HCT116 (cell line): Measurements from ENCODE around the gene CRIP1. TPM values are rescaled to one million over a fixed set of nuclear protein-coding genes. Genes with fewer than 3 reads are reported as not detected.

Source experiments
- ATAC-seq: fragments of 200-7000 bp; cut with Tn5 transposase; 2 replicates; pipeline ENCODE4 v1.9.1; 2020; ENCODE audit warnings: mild to moderate bottlenecking, moderate library complexity
- BruUV-seq: library from RNA; stranded (reverse); fragments of 400-500 nt; replicated peaks from 2 replicates; lab custom pipeline; 2021; lab: Mats Ljungman, UMichigan
- CTCF ChIA-PET: fragments of 300-600 bp; sonication (Branson Sonifier 250); formaldehyde crosslinking; loops from one replicate; lab custom pipeline; 2021; ENCODE audit warnings: antibody characterized with exemption; lab: Charles Lee
- POLR2A ChIA-PET: fragments of 300-600, 350-600 bp; sonication (Branson Sonifier 250); formaldehyde crosslinking; loops from one replicate; lab custom pipeline; 2021; ENCODE audit warnings: antibody characterized with exemption; lab: Charles Lee
- RAD21 ChIA-PET, 2 experiments: fragments of 300-600 bp; sonication (Branson Sonifier 250); formaldehyde crosslinking; loops; one replicate each; lab custom pipeline; 2023; ENCODE audit warnings: low total read pairs in 2 of 2; ENCODE audit not compliant: uncharacterized antibody in 2 of 2, unreplicated experiment in 2 of 2, low non-redundant PET in 1 of 2; lab: Charles Lee
- DNase-seq: peaks from one replicate; pipeline ENCODE4 v3.0.0-alpha.2; 2010; ENCODE audit warnings: low read depth, low spot score
- H2AFZ ChIP-seq: fragments of 200-600 bp; shearing (Covaris generic), sonication (generic); 2 replicates; pipeline ENCODE4 v1.6.1; 2017; ENCODE audit warnings: low read depth, mixed run types, mixed read lengths, antibody characterized with exemption, low read length; ENCODE audit not compliant: poor library complexity, severe bottlenecking
- H3K27ac ChIP-seq: 2 replicates; pipeline ENCODE4 v1.5.1; 2012; ENCODE audit warnings: low read depth, low read length
- H3K27me3 ChIP-seq: fragments of 200-600 bp; sonication (generic); 2 replicates; pipeline ENCODE4 v1.6.1; 2016; ENCODE audit warnings: mixed run types, low read length, mixed read lengths; ENCODE audit not compliant: insufficient read depth
- H3K36me3 ChIP-seq, 2 experiments: fragments of 200-500 bp in 1 of 2; fragments of 200-600 bp in 1 of 2; sonication (Bioruptor generic) in 1 of 2; sonication (generic) in 1 of 2; 2 replicates each; pipeline versions ENCODE4 v1.5.1 to v1.6.1; 2014 to 2016; ENCODE audit warnings: low read length in 2 of 2, inconsistent platforms in 1 of 2, mixed read lengths in 1 of 2, mixed run types in 1 of 2; ENCODE audit not compliant: insufficient read depth in 2 of 2, control insufficient read depth in 1 of 2
- H3K4me1 ChIP-seq, 2 experiments: fragments of 200-600 bp in 1 of 2; sonication (generic) in 1 of 2; 2 replicates each; pipeline versions ENCODE4 v1.5.1 to v1.6.1; 2012 to 2017; ENCODE audit warnings: low read length in 2 of 2, inconsistent platforms in 1 of 2, mild to moderate bottlenecking in 1 of 2, mixed read lengths in 1 of 2, mixed run types in 1 of 2, moderate library complexity in 1 of 2; ENCODE audit not compliant: insufficient read depth in 2 of 2, control insufficient read depth in 1 of 2
- H3K4me2 ChIP-seq: fragments of 200-600 bp; sonication (generic); 2 replicates; pipeline ENCODE4 v1.6.1; 2017; ENCODE audit warnings: mixed run types, low read length, mixed read lengths
- H3K4me3 ChIP-seq, 2 experiments: fragments of 200-600 bp in 1 of 2; sonication (generic) in 1 of 2; replicated peaks in 1 of 2; 2 replicates each; pipeline ENCODE4 v1.5.1; 2011 to 2016; ENCODE audit warnings: low read length in 2 of 2, control low read depth in 1 of 2, low read depth in 1 of 2, mild to moderate bottlenecking in 1 of 2, mixed read lengths in 1 of 2, mixed run types in 1 of 2
- H3K79me2 ChIP-seq: fragments of 200-600 bp; sonication (generic); 2 replicates; pipeline ENCODE4 v1.6.1; 2017; ENCODE audit warnings: mild to moderate bottlenecking, mixed run types, low read length, moderate library complexity, mixed read lengths; ENCODE audit not compliant: insufficient read depth
- H3K9ac ChIP-seq: fragments of 200-600 bp; sonication (generic); 2 replicates; pipeline ENCODE4 v1.6.1; 2016; ENCODE audit warnings: low read length, mixed read lengths
- H3K9me2 ChIP-seq: fragments of 200-600 bp; sonication (generic), shearing (Covaris generic); 2 replicates; pipeline ENCODE4 v1.6.1; 2017; ENCODE audit warnings: mixed run types, mild to moderate bottlenecking, moderate library complexity; ENCODE audit not compliant: insufficient read depth
- H3K9me3 ChIP-seq, 2 experiments: fragments of 200-500 bp in 1 of 2; fragments of 200-600 bp in 1 of 2; sonication (Bioruptor generic) in 1 of 2; sonication (generic) in 1 of 2; 2 replicates each; pipeline ENCODE4 v1.6.1; 2014 to 2017; ENCODE audit warnings: low read length in 2 of 2, mixed read lengths in 2 of 2, inconsistent platforms in 1 of 2, low read depth in 1 of 2, mild to moderate bottlenecking in 1 of 2, mixed run types in 1 of 2, moderate library complexity in 1 of 2; ENCODE audit not compliant: control insufficient read depth in 1 of 2, insufficient read depth in 1 of 2
- H4K20me1 ChIP-seq: fragments of 200-600 bp; sonication (generic), shearing (Covaris generic); 2 replicates; pipeline ENCODE4 v1.6.1; 2017; ENCODE audit warnings: mixed run types, mild to moderate bottlenecking, moderate library complexity; ENCODE audit not compliant: insufficient read depth
- CTCF ChIP-seq, 3 experiments: fragments of 200-600 bp in 1 of 3; sonication (generic) in 1 of 3; IDR thresholded peaks in 2 of 3; conservative IDR thresholded peaks in 1 of 3; 2 replicates each; pipeline ENCODE4 v1.5.1; 2012 to 2017; ENCODE audit warnings: low read depth in 2 of 3, low read length in 2 of 3, antibody characterized with exemption in 1 of 3, borderline replicate concordance in 1 of 3, control low read depth in 1 of 3, mild to moderate bottlenecking in 1 of 3, mixed read lengths in 1 of 3, mixed run types in 1 of 3, moderate library complexity in 1 of 3; ENCODE audit not compliant: insufficient read depth in 1 of 3
- RAD21 ChIP-seq: IDR thresholded peaks from 2 replicates; pipeline ENCODE4 v1.6.1; 2012; ENCODE audit warnings: low read depth, mild to moderate bottlenecking
- ZNF274 ChIP-seq: fragments of 200-500 bp; sonication (Bioruptor generic); IDR thresholded peaks from 2 replicates; pipeline ENCODE4 v1.6.1; 2014; ENCODE audit warnings: mild to moderate bottlenecking, low read depth, low read length, inconsistent platforms
- intact Hi-C: fragments of 100-400 bp; cut with micrococcal nuclease; formaldehyde crosslinking; loops from 2 replicates; pipeline ENCODE4 v1.10.0; 2022
- total RNA-seq: library from RNA; stranded (reverse); gene quantifications from one replicate; pipeline ENCODE4 v1.2.1, GENCODE V29; 2021; ENCODE audit not compliant: unreplicated experiment

Gene CRIP1
- total RNA-seq, 1 experiment from 2014 or later, result 260 TPM

GRCh38 chr14:105537580-105538474 lies 51.1 kb downstream of the CRIP1 start:
- H3K27me3 ChIP-seq, result no peaks in the 10 kb centered on the region
- intact Hi-C loops, result loop anchor here (5.0 to 10.0 kb wide), 2 partner anchors 409 to 617 kb away; no protein-coding TSS in a partner anchor
- no peaks in the 10 kb centered on the region for H3K79me2 ChIP-seq
- peak overlapping the region; percentile 87 for H2AFZ ChIP-seq
- DNase-seq (no peak), ATAC-seq (peak; percentile 95)
- ChIA-PET RAD21 (no interaction called here), POLR2A (no interaction called here), CTCF (interaction anchor here (0.8 to 1.9 kb wide), 3 partner anchors 10 to 57 kb away, joined by 4 to 7 read pairs (median 5); no protein-coding TSS in a partner anchor)
- no TSS peak for BruUV-seq
- H3K9me3 ChIP-seq, result no peaks in the 10 kb centered on the region
- H4K20me1 ChIP-seq, result no peaks in the 10 kb centered on the region
- no peaks in the 10 kb centered on the region for H3K9me2 ChIP-seq
- H3K9ac ChIP-seq, result no peak overlapping the region
- H3K4me2 ChIP-seq, result peak overlapping the region; percentile 62
- no peaks in the 10 kb centered on the region for H3K36me3 ChIP-seq
- H3K27ac ChIP-seq, result no peak overlapping the region
- TF ChIP-seq RAD21 (peak; percentile 67), CTCF (IDR thresholded peaks at IDR 0.05 in 2 of 3, conservative IDR thresholded peaks at IDR 0.05 in 1 of 3; ENCODE audit: borderline replicate concordance in 1 of 3, insufficient read depth in 1 of 3, low read depth in 2 of 3, low read length in 2 of 3) (peak; percentile 63 to 96 (median 89); a peak in 5 of 6 replicates), ZNF274 (no peak)
- TF ChIP-seq, all 23 proteins: peak for 2
- Histone ChIP-seq H3K4me3 (peak overlapping the region in 1 of 2 experiments; percentile 23; a peak in 1 of 4 replicates), H3K4me1 (peaks cover 0 to 3% of the 10 kb centered on the region in 2 experiments; a peak in 1 of 4 replicates)

Other genes with a start within 250 kb of the CRIP1 start
- 35.9 TPM for gene BTBD6, start 238.4 kb upstream of the CRIP1 start, total RNA-seq
- gene BRF1, start 185.9 kb upstream of the CRIP1 start, total RNA-seq, result 41.2 TPM
- 75.5 TPM for gene PACS2, start 172.1 kb upstream of the CRIP1 start, total RNA-seq
- 3.8 TPM for gene TEX22, start 88.3 kb upstream of the CRIP1 start, total RNA-seq
- gene MTA1, start 67.1 kb upstream of the CRIP1 start, total RNA-seq, result 229 TPM
- 31.1 TPM for gene CRIP2, start 12.1 kb upstream of the CRIP1 start, total RNA-seq
- 40.4 TPM for gene TEDC1, start 4.4 kb downstream of the CRIP1 start, total RNA-seq
- 5.5 TPM for gene TMEM121, start 39.7 kb downstream of the CRIP1 start, total RNA-seq